Measurements from ENCODE around the gene FREM2.

Gene FREM2

GRCh38 chr13:38730332-38730731, 43.5 kb downstream of the FREM2 start:
- ChIA-PET POLR2A (no interaction called here), CTCF (no interaction called here)
- H3K27ac ChIP-seq (ENCODE audit: extremely low read depth, low read depth, low read length) = no peak overlapping the region
- no peaks in the 10 kb centered on the region; the same call in 1 of the 2 replicates for H3K4me1 ChIP-seq (ENCODE audit: control insufficient read depth, insufficient read depth, low read length)
- H3K4me3 ChIP-seq (ENCODE audit: low read depth, low read length) = no peak overlapping the region
- no peaks in the 10 kb centered on the region for H3K36me3 ChIP-seq (ENCODE audit: control insufficient read depth in 2 of 2, insufficient read depth in 1 of 2, low read length in 2 of 2)
- TF ChIP-seq PATZ1 (tag by site-specific recombination; IDR thresholded peaks at IDR 0.05) (no peak), ZNF792 (tag by site-specific recombination; IDR thresholded peaks at IDR 0.05) (no peak), ZNF24 (tag by site-specific recombination; IDR thresholded peaks at IDR 0.05) (no peak), ZNF580 (tag by site-specific recombination; IDR thresholded peaks at IDR 0.05) (no peak), ZNF391 (tag by site-specific recombination; IDR thresholded peaks at IDR 0.05; ENCODE audit: borderline replicate concordance, low read depth) (no peak), ZNF561 (tag by site-specific recombination; IDR thresholded peaks at IDR 0.05; ENCODE audit: borderline replicate concordance) (no peak), ZNF433 (tag by site-specific recombination; IDR thresholded peaks at IDR 0.05; ENCODE audit: low read depth) (no peak), EGR2 (tag by site-specific recombination; IDR thresholded peaks at IDR 0.05; ENCODE audit: low read depth) (no peak), ZNF530 (tag by site-specific recombination; IDR thresholded peaks at IDR 0.05; ENCODE audit: low read depth) (no peak), ZNF571 (tag by site-specific recombination; IDR thresholded peaks at IDR 0.05) (no peak), FEZF1 (tag by site-specific recombination; IDR thresholded peaks at IDR 0.05) (no peak), ZNF513 (tag by site-specific recombination; IDR thresholded peaks at IDR 0.05) (no peak), ZNF704 (tag by site-specific recombination; IDR thresholded peaks at IDR 0.05) (no peak), ZNF132 (tag by site-specific recombination; IDR thresholded peaks at IDR 0.05; ENCODE audit: borderline replicate concordance) (no peak), ZNF514 (tag by site-specific recombination; IDR thresholded peaks at IDR 0.05) (no peak), ZBTB6 (tag by site-specific recombination; IDR thresholded peaks at IDR 0.05) (no peak), ZNF596 (tag by site-specific recombination; IDR thresholded peaks at IDR 0.05) (no peak)
- H3K9me3 ChIP-seq (ENCODE audit: control insufficient read depth, insufficient read depth, low read depth, low read length) = no peaks in the 10 kb centered on the region

- Histone ChIP-seq H3K4me3 (ENCODE audit: low read depth, low read length) (no peak overlapping the region), H3K9me3 (ENCODE audit: control insufficient read depth, insufficient read depth, low read depth, low read length) (no peaks in the 10 kb centered on the region), H3K27ac (ENCODE audit: extremely low read depth, low read depth, low read length) (no peak overlapping the region), H3K4me1 (ENCODE audit: control insufficient read depth, insufficient read depth, low read length) (peaks cover 3% of the 10 kb centered on the region; the same call in 1 of the 2 replicates), H3K36me3 (ENCODE audit: control insufficient read depth in 2 of 2, insufficient read depth in 1 of 2, low read length in 2 of 2) (no peaks in the 10 kb centered on the region)
- CTCF ChIA-PET = interaction anchor here (1.0 kb wide), 1 partner anchor 31 kb away, joined by 4 read pairs; no protein-coding TSS in a partner anchor
- POLR2A ChIA-PET = no interaction called here
- TF ChIP-seq ZNF398 (tag by site-specific recombination; IDR thresholded peaks at IDR 0.05) (no peak), PATZ1 (tag by site-specific recombination; IDR thresholded peaks at IDR 0.05) (no peak)
Observed at GRCh38 chr13:38733146-38733545, 46.3 kb downstream of the FREM2 start.
